GM18508 (cell line): ENCODE measurements around the gene FUS.

Experiments used
- ATAC-seq: cut with Tn5 transposase; IDR thresholded peaks from one replicate; pipeline ENCODE4 v1.9.1; 2021; ENCODE audit warnings: moderate number of reproducible peaks; ENCODE audit not compliant: insufficient read depth, unreplicated experiment

The FUS gene

GRCh38 chr16:31224092-31224955 is 44.4 kb downstream of the FUS start:
- no peak for ATAC-seq

- no peak for ATAC-seq
Observed at GRCh38 chr16:31225193-31225592, 45.3 kb downstream of the FUS start.

- no peak for ATAC-seq
Observed at GRCh38 chr16:31228206-31228605, 48.3 kb downstream of the FUS start.

- no peak for ATAC-seq
Observed at GRCh38 chr16:31229501-31229900, 49.6 kb downstream of the FUS start.

- no peak for ATAC-seq
Observed at GRCh38 chr16:31238041-31238440, 58.1 kb downstream of the FUS start.
